ENCODE results near the gene TTLL1.
"Not testable (repeated sequence)": the region's sequence is repeated elsewhere in the genome, so short reads cannot be mapped to it uniquely, and the experiment has no call there.

The TTLL1 gene

DNA sequence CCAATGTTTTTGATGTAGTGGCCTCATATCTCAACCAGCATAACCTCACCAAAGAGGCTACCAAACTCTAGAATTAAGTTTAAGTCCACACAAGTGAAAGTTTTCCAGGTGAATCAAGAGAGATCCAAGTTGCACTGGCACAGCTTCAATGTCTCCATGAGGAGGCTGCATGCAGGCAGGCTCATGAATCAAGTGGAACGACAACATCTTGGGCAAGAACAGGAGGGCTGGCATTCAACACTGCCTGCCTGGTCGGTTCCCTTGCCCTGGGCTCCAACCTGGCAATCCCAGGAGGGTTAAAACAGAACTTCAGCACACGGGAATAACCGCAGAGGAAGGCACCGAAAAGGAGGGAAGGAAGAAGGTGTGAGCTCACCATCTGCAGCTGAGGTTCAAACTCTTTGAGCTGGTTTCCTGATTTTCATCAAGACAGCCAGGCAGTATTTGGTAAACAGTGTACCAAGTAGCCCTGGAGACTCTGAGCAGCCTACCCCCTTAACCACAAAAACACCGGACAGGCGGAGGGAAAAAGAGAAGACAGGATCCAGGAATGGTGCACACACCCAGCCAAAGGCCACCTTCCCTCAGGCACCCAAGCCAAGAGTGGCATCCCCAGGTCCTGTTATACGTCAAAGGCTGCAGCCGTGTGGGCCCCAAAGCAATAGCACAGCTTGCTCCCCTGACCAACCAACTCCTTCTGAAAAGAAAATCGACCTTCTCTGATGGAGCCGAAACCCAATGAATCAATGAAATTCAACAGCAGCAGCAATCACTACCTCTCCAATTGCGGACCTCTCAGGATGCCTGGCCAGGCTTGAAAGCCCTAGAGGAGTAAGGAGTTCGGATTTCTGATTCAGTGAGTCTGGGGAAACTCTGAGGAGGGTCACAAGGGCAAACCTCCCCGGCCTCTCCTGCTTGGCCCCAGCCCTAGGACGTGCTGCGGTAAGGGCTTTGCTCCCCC lies 75.6 kb downstream of the TTLL1 start:
- DNase-seq (ENCODE audit: low spot score): no peak

DNA sequence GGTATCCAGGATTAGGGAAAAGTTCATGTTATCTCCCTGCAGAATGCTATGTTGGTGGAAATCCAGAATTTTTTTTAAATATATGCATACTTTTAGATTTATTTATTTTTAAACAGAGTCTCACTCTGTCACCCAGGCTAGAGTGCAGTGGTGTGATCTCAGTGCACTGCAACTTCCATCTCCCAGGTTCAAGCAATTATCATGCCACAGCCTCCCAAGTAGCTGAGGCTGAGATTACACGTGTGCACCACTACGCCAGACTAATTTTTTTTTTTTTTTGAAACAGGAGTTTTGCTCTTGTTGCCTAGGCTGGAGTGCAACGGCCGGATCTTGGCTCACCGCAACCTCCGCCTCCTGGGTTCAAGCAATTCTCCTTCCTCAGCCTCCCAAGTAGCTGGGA lies 76.8 kb downstream of the TTLL1 start:
- no peak for DNase-seq (ENCODE audit: low spot score)

DNA sequence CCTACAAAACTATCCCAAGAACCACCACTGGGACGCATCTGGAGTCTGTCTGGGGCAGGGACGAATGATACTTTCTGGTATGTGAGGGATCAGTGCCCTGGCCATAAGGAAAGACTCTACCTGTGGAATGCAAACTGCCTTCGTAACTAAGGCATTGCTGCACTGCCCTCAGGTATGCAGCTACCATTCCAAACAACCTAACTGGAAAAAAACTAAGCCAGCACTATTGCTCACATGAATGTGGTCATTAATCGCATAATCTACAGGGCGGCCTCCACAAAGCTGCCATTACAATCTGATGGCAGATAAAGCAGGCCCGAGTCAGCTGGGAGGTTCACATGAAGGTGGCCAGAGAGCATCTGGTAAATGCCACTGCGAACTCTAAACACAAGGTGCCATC lies 78.1 kb downstream of the TTLL1 start:
- no peak for DNase-seq (ENCODE audit: low spot score)

DNA sequence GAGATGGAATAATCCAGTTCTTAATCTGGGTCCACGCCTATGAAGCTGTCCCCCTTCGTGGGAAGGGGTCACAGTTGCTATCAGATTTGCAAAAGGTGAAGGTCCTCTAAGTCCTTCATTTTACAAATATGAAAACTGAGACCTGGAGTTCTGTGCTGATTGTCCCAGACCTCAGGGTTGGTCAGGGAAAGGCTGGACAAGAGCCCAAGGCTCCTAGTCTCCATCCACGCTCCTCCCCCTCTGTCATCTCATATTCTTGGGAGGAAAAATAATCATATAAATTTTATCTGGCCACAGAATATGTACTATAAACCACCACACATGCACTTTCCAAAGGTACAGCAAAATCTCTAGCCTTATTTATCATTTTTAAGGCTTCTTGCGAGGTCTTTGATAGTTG lies 79.7 kb downstream of the TTLL1 start:
- DNase-seq (ENCODE audit: low spot score): no peak

DNA sequence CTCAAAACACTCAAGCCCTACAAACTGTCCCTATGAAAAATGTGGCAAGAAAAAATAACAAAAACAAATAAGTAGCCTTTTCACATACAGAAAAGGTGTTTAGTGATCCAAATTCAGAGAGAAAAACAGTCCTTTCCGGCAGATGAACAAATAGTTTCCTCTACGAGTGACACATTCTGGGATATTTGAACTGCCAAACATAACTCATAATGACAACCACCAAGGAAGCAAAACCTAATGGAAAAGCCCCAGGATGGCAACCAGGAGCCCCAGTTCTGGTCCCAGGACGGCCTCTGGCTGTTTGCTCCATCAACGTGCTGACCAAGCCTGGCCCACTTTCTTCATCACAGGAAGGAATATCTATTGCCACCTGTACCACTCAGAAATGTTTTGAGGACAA lies 80.3 kb downstream of the TTLL1 start:
- no peak for DNase-seq (ENCODE audit: low spot score)

DNA sequence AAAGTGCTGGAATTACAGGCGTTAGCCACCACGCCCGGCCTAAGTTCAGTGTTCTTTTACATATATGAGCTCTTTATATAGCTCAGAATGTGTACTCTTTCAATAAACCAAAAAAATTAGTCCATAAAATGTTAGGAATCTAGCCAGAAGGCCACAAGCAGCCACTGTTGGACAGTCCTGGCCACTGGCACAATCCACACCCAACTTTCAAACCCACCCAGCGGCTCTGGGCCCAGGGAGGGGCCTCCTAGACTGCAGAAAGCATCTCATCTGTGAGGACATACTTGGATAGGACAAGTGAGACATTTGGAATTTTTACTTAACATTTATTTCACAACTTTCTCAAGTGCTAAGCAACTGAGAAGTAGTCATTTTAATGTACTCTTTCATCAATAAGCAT lies 80.7 kb downstream of the TTLL1 start:
- DNase-seq (ENCODE audit: low spot score): no peak

DNA sequence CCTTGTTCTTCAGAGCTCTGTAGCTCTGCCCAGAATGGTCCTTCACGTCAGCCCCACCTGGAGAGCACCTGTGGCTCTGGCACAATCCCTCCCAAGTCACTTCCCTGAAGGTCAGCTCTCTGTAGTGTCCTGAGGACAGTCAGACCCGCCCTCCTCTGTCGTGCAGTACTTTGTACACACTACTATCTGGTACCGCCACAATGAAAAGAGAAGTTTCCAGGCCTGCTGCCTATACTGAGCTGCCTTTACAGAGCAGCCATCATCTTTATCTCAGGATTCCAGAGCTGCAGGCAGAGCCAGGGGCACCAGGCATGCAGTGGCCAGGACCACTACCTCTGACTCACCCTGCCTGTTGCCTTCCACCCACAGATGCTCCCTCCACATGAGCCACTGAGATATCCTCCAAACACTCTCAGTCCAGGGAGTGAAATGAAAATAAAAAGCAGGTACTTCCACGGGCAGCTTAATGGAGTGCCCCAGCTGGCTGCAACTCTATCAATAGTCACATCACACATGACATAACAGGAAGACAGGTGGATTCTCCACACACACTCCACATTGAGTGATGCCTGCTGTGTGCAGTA lies 81.6 kb downstream of the TTLL1 start:
- DNase-seq (ENCODE audit: low spot score): no peak

DNA sequence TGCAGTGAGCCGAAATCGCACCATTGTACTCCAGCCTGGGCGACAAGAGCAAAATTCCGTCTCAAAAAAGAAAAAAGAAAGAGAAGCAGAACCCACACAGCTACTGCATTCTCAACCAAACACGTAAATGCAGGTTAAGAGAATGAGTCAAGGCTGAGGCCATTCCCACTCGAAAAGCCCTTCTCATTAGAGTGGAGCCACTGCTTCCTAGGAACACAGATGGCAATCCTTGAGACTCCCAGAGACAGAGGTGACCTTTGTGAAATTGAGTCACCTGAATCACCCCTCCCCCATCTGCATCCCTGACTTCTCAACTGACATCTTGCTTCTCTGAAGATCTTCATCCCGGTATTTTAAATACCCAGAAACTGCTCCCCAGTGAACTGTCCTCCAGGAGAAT lies 82.4 kb downstream of the TTLL1 start:
- no peak for DNase-seq (ENCODE audit: low spot score)

DNA sequence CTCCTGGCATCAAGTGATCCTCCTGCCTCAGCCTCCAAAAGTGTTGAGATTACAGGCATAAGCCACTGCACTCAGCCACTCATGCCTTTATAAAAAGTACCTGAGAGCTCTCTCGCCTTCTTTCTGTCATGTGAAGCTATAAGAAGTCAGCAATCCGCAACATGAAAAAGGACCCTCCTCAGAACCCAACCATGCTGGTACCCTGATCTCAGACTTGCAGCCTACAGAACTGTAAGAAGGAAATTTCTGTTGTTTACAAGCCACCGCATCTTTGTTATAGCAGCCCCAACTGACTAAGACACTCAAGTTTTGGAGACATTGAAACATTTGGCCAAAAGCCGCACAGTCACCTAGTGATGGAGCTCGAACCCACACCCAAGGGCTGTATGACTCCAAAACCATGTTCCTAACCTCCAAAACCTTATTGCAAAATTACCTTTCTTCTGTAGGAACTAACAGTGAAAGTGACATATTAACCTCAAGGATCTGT lies 83.1 kb downstream of the TTLL1 start:
- DNase-seq (ENCODE audit: low spot score): no peak

DNA sequence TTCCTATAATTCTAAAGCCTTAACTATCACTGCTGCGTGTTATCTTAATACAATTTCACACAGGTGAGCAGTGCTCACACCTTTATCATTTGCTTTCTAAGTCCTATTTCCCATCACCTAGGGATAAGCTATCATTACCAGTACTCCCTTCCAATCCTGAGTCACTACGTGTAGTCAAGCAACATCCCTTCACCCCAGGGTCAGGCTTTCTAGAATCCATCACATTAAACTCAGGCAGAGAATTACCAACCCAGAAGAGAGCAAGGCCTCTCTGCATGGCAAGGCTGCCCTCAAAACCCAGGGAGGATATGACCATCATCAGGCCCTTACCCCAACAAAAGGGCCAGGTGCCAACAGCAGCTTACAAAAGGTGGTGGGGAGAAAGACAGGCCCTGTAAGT lies 84.1 kb downstream of the TTLL1 start:
- no peak for DNase-seq (ENCODE audit: low spot score)

DNA sequence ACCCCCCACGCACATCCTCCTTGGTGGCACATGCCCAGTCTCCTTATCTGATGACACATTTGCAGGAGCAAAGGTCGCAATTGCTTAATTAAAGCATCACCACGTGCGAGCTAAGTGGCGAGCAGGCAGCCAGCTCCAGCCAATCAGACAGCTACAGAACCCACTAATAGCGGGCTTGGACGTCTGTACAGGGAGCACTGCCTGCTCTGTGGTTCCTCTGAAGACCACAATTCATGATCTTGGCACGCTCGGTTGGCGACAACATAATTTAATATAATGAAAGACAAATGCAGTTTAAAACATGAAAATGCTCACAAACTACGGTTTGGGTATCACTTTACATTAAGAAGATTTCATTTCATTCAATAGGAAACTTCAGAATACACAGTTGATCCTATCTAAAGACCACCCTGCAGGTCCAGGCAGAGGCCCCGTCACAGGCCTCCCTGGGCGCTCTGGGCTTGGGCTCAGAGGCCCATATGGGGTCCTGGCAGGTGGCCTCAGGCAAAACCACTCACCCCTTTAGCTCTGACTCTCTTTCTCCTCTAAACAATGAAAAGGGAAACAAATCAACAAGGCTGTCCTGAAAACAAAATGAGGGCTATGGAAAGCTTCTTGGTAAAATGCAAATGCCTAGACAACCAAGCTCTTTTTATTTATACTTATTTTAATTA lies 84.7 kb downstream of the TTLL1 start:
- DNase-seq (ENCODE audit: low spot score): no peak

DNA sequence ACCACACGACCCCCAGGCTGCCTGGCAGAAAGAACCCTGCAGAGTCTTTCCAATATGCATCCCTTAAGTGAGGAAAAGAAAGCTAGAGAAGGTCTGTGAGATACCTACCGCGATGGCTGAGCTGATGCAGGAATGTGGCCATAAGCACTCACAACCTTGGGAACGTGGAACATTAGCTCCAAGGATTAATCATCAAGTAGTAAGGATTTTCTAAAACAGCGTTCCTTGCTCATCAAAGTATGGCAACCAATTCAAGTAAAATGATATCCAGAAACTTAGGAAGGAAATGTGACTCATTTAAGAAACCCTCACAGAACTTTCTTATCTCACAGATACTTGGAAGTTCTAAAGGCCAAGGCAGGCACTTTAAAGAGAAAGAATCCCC lies 87.0 kb downstream of the TTLL1 start:
- DNase-seq (ENCODE audit: low spot score): no peak

DNA sequence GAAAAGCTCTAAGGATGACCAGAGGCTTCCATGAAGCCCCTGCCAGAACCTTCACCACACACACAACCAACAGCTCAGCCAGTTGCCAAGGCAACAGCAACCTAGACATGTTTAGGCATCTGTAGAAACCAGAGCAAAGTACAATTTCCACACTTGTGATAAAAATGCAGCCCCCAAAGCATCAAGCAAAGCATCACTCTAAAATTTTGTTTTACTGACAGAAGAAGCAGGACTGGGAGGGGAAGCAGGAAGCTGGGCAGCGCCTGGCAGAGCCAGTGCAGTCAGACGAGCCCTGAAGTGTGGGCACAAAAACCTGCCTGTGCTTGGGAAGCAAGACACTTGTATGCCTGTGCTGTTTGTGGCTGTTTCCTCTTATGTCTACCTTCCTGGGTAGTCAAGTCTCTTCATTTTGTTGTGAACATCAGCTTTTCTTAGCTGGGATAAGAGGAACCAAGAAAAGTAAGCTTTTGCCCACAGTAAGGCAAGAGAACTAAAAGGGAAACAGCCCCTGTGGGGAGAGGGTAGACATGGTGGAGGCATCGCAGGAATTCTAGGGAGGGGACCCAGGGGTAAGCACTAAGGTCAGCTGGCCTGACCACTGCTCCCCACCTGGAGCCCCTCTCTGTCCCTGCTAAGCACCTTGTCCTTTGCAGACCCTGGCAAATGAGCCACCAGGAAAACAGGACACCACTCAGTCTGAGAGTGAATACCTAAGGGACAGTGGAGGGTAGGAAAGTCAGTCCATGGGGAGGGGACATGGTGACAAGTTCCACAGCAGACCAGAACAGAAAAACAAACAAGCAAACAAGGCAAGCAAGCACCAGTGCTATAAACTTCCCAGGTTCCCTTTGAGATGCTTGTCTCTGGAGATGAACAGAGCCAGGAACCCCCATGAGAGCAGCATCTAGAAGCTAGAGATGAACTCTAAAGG lies 87.7 kb downstream of the TTLL1 start:
- no peak for DNase-seq (ENCODE audit: low spot score)

DNA sequence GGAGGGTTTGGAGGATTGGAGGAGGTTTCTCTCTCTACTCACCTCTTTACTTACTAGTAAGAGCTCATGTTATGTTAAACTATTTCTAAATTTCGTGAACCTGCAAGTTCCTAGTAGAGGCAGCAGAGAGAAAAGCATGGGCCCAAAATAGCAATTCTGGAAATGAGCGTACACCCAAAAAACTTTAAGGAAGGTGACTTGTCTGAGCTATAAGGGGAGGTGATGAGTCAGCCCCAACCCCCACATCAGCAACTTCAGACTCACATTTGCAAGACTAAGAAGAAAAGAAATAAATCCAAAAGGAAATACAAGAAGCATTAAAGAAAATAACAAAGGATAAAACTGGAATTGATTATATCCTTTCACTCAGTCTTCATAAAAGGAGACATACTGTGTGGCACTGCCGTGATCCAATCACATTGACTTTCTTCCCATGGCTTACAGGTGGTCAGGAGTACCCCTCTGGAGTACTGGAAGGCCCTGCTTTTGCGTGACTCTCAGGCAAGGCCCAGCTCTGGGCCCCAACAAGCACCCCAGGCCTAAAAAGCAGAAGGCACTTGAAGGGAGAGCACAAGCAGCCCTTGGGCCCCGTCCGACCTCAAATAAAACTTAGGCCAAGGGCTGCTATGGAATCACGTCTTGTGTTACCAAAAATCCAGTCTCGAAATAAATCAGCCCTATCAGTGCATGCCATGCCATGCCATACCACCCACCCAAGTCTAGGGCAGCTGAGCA lies 88.6 kb downstream of the TTLL1 start:
- no peak for DNase-seq (ENCODE audit: low spot score)

DNA sequence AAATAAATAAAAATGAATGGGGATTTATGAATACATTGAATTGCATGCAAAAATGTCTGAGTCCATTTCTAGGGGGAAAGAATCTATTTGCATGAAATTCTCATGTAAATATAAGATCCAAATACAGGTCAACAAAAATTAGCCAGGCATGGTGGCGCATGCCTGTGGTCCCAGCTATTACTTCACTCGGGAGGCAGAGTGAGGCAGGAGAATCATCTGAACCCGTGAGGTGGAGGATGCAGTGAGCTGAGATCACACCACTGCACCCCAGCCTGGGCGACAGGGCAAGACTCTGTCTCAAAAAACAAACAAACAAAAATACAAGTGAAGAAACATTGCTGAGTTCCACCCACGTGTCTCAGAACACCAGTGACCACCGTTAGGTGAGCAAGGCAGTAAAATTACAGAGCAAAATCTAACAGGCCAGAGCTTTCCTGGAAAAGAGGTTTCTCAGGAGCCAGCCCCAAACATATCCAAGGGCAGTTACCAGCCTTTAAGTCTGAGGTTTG lies 91.6 kb downstream of the TTLL1 start:
- DNase-seq (ENCODE audit: low spot score): no peak

DNA sequence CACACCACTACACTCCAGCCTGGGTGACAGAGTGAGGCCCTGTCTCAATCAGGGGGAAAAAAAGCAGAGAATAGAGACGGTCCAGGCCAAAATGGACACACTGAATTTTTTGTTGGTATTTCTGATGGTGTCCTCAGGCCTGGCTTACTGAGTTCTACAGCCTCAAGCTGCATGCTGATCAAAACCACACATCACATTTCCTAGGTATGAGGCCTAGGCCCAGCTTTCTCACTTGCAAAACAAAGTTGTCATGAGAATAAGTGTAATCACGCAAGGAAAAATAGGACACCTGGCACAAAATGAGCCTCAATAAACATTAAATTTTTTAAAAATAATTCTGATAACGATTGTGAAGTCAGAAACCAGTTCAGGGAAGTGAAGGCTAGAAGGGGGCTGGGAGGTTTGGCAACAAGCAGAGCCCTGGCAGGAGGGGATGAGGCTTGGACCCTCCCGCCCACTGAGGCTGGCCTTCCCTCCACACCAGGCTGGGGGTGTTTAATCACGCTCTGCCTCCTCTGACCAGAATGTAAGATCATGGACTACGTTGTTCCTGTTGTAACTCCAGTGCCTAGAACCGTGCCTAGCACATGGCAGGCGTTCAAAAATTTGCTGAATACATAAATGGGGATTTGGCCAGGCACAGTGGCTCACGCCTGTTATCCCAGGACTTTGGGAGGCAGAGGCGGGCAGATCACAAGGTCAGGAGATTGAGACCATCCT lies 92.4 kb downstream of the TTLL1 start:
- DNase-seq (ENCODE audit: low spot score): no peak

DNA sequence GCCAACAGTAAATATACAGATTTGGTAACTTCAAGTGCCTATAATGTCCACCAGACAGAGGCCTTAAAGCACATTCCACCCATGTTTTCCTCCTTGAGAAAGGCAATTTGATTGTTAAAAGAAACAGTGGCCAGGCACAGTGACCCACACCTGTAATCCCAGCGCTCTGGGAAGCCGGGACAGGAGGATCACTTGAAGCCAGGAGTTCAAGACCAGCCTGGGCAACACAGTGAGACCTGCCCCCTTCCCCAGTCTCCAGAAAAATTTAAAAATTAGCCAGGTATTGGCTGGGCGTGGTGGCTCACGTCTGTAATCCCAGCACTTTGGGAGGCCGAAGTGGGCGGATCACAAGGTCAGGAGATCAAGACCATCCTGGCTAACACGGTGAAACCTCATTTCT lies 93.5 kb downstream of the TTLL1 start:
- not testable (repeated sequence) for DNase-seq (ENCODE audit: low spot score)

DNA sequence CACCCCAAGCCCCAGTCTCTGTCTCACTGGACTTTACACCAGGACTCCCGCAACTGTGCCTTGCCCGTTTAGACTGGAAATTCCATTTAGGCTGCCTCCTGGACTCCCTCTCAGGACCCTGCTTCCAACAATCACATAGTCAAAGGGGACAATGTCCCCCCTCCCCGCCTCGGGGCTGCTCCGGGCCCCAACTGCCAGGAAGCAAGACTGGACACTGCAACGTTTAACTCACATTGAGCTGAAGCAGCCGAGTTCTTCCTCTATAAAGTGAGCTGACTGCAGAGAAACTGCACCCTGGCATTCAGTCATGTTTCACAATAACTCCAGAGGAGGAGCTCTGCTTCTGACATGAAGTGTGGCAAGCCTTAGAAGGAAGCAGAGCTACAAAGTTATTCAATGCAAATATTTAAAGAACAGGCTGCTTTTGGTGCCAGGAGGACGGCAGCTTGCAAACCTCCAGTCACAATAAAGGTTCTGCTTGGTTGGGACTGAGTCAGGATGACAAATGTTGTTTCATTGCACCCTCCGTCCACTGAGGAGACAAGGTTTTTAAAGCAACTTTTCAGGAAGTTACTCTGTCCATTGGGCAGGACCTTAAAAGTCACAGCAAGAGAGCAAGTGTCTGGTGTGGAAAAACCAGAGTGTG lies 94.2 kb downstream of the TTLL1 start:
- DNase-seq (ENCODE audit: low spot score): peak; percentile 50

DNA sequence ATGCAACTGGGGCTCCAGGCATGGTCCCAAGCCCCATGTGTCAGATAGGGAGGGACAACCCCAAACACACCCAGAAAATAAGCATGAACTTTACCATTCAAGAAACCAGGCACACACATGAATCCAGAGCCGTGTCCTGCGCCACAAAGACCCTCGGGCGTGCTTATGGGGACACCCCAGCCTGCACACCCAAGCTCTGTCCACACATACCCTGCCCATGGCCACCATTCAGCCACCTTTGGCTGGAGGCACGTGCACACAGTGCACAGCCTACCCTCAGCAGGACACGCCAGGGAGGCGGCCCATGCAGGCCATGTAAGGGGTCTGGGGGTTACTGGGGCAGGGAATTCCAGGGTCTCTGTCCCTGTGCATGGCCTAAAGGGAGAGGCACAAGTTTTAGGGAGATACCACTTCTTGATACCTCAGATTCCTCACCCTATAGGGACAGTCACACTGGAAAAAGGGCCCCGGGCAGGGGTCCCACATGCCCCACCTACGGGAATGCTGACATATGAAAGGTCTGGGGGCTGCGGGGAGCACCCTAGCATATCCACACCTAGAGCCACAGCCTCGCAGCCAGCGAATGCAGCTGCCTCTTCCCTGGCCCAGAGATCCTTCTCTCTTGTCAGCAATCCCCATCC lies 94.8 kb downstream of the TTLL1 start:
- no peak for DNase-seq (ENCODE audit: low spot score)

Measured in iPS-NIHi11 (cell line).